PC-3 (cell line): ENCODE results near the gene TRPM8. TPM values are rescaled to one million over a fixed set of nuclear protein-coding genes. Genes with fewer than 3 reads are reported as not detected.
A peak's percentile ranks its signal among the peaks of the same experiment; 100 is the strongest.

Experiments
- ATAC-seq: fragments of 200-7000 bp; cut with Tn5 transposase; 2 replicates; pipeline ENCODE4 v1.9.1; 2020; ENCODE audit warnings: mild to moderate bottlenecking, moderate library complexity
- BruUV-seq: library from RNA; stranded (reverse); fragments of 400-500 nt; replicated peaks from 2 replicates; lab custom pipeline; 2021; lab: Mats Ljungman, UMichigan
- CTCF ChIA-PET: fragments of 300-600 bp; sonication (Branson Sonifier 250); formaldehyde crosslinking; loops from one replicate; lab custom pipeline; 2022; ENCODE audit warnings: antibody characterized with exemption; lab: Charles Lee
- POLR2A ChIA-PET: fragments of 300-600 bp; sonication (Branson Sonifier 250); formaldehyde crosslinking; loops from one replicate; lab custom pipeline; 2022; ENCODE audit warnings: antibody characterized with exemption; ENCODE audit not compliant: unreplicated experiment; lab: Charles Lee
- DNase-seq: peaks from one replicate; pipeline ENCODE4 v3.0.0-alpha.2; 2015
- H2AFZ ChIP-seq: fragments of 300-600 bp; sonication (generic); 2 replicates; pipeline ENCODE4 v1.6.0; 2016; ENCODE audit warnings: antibody characterized with exemption, low read length
- H3F3A ChIP-seq: fragments of 300-600 bp; sonication (generic); one replicate; pipeline ENCODE4 v1.6.0; 2017; ENCODE audit warnings: antibody characterized with exemption, low read length, control low read depth, mild to moderate bottlenecking; ENCODE audit not compliant: unreplicated experiment
- H3K27ac ChIP-seq: fragments of 300-600 bp; sonication (generic); 2 replicates; pipeline ENCODE4 v1.5.1; 2016; ENCODE audit warnings: mild to moderate bottlenecking, low read length
- H3K27me3 ChIP-seq: fragments of 300-600 bp; sonication (generic); 2 replicates; pipeline ENCODE4 v1.6.1; 2016; ENCODE audit warnings: low read length, mixed read lengths
- H3K36me3 ChIP-seq: fragments of 300-600 bp; sonication (generic); 2 replicates; pipeline ENCODE4 v1.6.1; 2016; ENCODE audit warnings: low read depth, mixed run types, low read length, mixed read lengths
- H3K4me1 ChIP-seq: fragments of 300-600 bp; sonication (generic); 2 replicates; pipeline ENCODE4 v1.5.1; 2016; ENCODE audit warnings: low read length; ENCODE audit not compliant: insufficient read depth
- H3K4me2 ChIP-seq: fragments of 300-600 bp; sonication (generic); 2 replicates; pipeline ENCODE4 v1.6.0; 2016; ENCODE audit warnings: low read length
- H3K4me3 ChIP-seq: fragments of 300-600 bp; sonication (generic); 2 replicates; pipeline ENCODE4 v1.5.1; 2016; ENCODE audit warnings: mild to moderate bottlenecking, low read length, mixed read lengths
- H3K79me2 ChIP-seq: fragments of 300-600 bp; sonication (generic); 2 replicates; pipeline ENCODE4 v1.6.1; 2017; ENCODE audit warnings: low read length, mixed read lengths
- H3K9ac ChIP-seq: fragments of 300-600 bp; sonication (generic); 2 replicates; pipeline ENCODE4 v1.6.0; 2016; ENCODE audit warnings: mild to moderate bottlenecking, low read length
- H3K9me2 ChIP-seq: fragments of 300-600 bp; sonication (generic); replicated peaks from 2 replicates; pipeline ENCODE4 v1.6.1; 2016; ENCODE audit warnings: mixed run types, low read length, mixed read lengths
- H3K9me3 ChIP-seq: fragments of 300-600 bp; sonication (generic); 2 replicates; pipeline ENCODE4 v1.6.1; 2016; ENCODE audit warnings: low read length, mixed read lengths
- H4K20me1 ChIP-seq: fragments of 300-600 bp; sonication (generic); 2 replicates; pipeline ENCODE4 v1.6.1; 2016; ENCODE audit warnings: low read length, mixed read lengths
- CTCF ChIP-seq: fragments of 300-600 bp; sonication (generic); conservative IDR thresholded peaks from 2 replicates; pipeline ENCODE4 v1.5.1; 2017; ENCODE audit warnings: antibody characterized with exemption, low read depth, mild to moderate bottlenecking, low read length
- EZH2 ChIP-seq: fragments of 300-600 bp; sonication (generic); IDR thresholded peaks from one replicate; pipeline ENCODE4 v1.6.1; 2017; ENCODE audit warnings: antibody characterized with exemption, mild to moderate bottlenecking, low read length; ENCODE audit not compliant: unreplicated experiment
- EZH2phosphoT487 ChIP-seq: fragments of 300-600 bp; sonication (generic); IDR thresholded peaks from 2 replicates; pipeline ENCODE4 v1.6.1; 2018; ENCODE audit warnings: mild to moderate bottlenecking, antibody characterized with exemption, low read length, borderline replicate concordance
- intact Hi-C: fragments of 100-400 bp; cut with micrococcal nuclease; formaldehyde crosslinking; loops from 2 replicates; pipeline ENCODE4 v1.9.0; 2023
- total RNA-seq: library from RNA; depleted of rRNA; stranded (reverse); fragments of >200 nt; gene quantifications from 2 replicates; pipeline ENCODE4 v1.2.3, GENCODE V29; 2014

The TRPM8 gene
- total RNA-seq, 1 experiment from 2014 or later: not detected

DNA sequence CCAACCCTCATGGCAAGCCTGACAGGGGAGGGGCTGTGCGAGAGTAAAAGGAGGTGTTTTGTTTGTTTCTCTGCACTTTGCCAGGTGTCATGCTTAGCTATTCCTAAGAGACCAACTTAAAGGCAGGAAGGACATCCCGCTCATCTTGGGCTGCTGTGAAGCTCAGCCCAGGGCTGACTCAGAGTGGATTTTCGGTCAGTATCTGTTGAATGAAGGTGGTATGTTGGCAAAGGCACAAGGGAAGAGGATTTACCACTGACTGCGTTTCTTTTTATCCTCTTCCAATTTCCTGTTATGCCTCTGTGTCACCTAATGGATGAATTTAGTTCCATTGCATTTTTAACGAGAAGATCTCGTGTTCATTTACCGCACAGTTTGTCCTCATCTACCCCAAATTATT is 18.9 kb downstream of the TRPM8 start:
- Histone ChIP-seq H3K27ac (no peak overlapping the region), H4K20me1 (no peaks in the 10 kb centered on the region), H3K79me2 (no peaks in the 10 kb centered on the region), H3K27me3 (no peaks in the 10 kb centered on the region), H3K4me2 (no peak overlapping the region), H3K9me2 (no peaks in the 10 kb centered on the region), H3K9ac (no peak overlapping the region), H3K36me3 (no peaks in the 10 kb centered on the region), H3K4me3 (no peak overlapping the region), H2AFZ (no peak overlapping the region), H3F3A (no peaks in the 10 kb centered on the region), H3K4me1 (no peaks in the 10 kb centered on the region), H3K9me3 (no peaks in the 10 kb centered on the region)
- intact Hi-C loops: no loop called here
- no peak for DNase-seq
- ChIA-PET POLR2A (no interaction called here), CTCF (no interaction called here)
- no TSS peak for BruUV-seq
- no peak for TF ChIP-seq CTCF
- TF ChIP-seq EZH2: no peak
- no peak for TF ChIP-seq EZH2phosphoT487
- peak; percentile 48; the same call in 1 of the 2 replicates for ATAC-seq

DNA sequence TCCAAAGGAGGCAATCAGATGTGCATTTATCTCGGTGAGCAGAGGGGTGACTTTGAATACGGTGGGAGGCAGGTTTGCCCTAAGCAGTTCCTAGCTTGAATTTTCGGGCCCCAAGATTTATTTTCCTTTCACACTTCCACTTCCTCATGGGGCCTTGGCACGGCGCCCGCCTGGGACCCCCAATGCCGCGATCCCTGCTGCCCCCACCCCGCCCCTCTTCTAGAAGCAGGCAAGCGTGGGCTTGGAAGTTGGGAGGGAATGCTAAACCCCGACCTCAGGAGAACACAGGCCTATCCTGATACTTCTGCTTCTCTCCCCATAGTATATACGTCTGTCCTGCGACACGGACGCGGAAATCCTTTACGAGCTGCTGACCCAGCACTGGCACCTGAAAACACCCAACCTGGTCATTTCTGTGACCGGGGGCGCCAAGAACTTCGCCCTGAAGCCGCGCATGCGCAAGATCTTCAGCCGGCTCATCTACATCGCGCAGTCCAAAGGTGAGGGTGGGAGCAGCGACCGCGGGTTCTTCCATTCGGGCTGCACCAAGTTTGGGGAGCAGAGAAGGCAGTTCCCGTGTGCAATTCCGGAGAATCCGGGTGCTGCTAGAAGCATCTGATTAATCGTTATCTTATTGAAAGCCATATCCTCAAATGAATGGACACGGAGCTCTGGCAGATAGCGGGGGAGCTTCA is 21.6 kb downstream of the TRPM8 start:
- BruUV-seq: no TSS peak
- Histone ChIP-seq H3K27ac (no peak overlapping the region), H3K9ac (no peak overlapping the region)

More for the DNA sequence above, 21.6 kb downstream of the TRPM8 start:
- POLR2A ChIA-PET: no interaction called here
- intact Hi-C loops: no loop called here
- TF ChIP-seq EZH2phosphoT487 (no peak), CTCF (no peak), EZH2 (no peak)
- Histone ChIP-seq H3F3A (no peaks in the 10 kb centered on the region), H3K79me2 (no peaks in the 10 kb centered on the region), H3K9me2 (no peaks in the 10 kb centered on the region), H3K4me1 (no peaks in the 10 kb centered on the region), H4K20me1 (no peaks in the 10 kb centered on the region), H3K27me3 (no peaks in the 10 kb centered on the region), H3K4me3 (no peak overlapping the region), H3K36me3 (no peaks in the 10 kb centered on the region), H3K4me2 (no peak overlapping the region), H2AFZ (no peak overlapping the region), H3K9me3 (no peaks in the 10 kb centered on the region)
- CTCF ChIA-PET: no interaction called here
- ATAC-seq (no peak), DNase-seq (no peak)
